B cell (primary cell): ENCODE results near the gene CDT1.

Experiments used
- EZH2 ChIP-seq: IDR thresholded peaks from 2 replicates; pipeline ENCODE4 v1.6.1; 2012; ENCODE audit warnings: borderline replicate concordance, low read depth, mild to moderate bottlenecking, moderate library complexity, low read length; ENCODE audit not compliant: insufficient read depth, poor library complexity, severe bottlenecking
- TF ChIP-seq, protein P1 (sequence below): fragments of 200-600 bp; IDR thresholded peaks from one replicate; pipeline ENCODE4 v1.8.0; 2022; ENCODE audit warnings: antibody characterized with exemption, mild to moderate bottlenecking

DNA sequence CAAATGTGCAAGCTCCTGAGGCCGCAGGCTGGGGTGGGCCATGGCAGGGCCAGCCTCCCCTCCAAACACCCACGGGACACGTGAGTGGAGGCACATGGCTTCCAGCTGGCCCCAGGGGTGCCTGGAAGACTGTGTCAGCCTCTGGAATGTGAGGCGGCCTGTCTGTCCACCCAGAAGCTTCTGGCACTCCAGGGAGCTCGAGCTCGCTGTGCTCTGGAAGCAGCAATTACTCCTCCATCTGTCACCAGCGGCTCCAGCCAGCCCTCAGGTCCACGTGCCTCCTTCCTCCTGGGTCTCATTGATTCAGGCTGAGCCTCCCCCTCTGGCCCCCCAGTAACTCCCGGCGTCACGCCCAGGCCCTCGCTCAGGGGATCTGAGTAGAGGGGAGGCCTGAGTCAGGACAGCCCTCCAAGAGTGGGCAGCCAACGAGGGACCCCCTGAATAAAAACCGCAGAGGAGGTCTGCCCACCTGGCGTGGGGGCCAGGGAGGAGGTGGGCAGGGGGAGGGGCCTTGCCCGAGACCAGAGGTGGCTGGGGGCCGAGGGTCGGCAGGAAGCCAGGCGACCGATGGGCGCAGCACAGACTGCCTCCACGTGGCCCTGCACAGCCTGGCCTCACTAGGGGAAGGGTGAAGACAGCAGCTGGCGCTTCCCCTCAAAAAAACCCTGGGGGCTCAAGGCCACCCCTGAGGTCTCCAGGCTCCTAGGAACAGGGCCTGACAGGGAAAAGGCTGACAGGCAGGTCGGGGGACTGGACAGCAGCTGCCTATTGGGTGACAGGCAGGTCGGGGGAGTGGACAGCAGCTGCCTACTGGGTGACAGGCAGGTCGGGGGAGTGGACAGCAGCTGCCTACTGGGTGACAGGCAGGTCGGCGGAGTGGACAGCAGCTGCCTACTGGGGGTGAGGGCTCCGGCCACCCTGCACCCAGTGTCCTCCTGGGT lies 30.4 kb upstream of the CDT1 start:
- TF ChIP-seq, protein P1, sequence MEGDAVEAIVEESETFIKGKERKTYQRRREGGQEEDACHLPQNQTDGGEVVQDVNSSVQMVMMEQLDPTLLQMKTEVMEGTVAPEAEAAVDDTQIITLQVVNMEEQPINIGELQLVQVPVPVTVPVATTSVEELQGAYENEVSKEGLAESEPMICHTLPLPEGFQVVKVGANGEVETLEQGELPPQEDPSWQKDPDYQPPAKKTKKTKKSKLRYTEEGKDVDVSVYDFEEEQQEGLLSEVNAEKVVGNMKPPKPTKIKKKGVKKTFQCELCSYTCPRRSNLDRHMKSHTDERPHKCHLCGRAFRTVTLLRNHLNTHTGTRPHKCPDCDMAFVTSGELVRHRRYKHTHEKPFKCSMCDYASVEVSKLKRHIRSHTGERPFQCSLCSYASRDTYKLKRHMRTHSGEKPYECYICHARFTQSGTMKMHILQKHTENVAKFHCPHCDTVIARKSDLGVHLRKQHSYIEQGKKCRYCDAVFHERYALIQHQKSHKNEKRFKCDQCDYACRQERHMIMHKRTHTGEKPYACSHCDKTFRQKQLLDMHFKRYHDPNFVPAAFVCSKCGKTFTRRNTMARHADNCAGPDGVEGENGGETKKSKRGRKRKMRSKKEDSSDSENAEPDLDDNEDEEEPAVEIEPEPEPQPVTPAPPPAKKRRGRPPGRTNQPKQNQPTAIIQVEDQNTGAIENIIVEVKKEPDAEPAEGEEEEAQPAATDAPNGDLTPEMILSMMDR = no peak
- TF ChIP-seq EZH2 = no peak
